ENCODE data around the gene RAP1B.

Gene RAP1B

GRCh38 chr12:68622250-68622649, 11.6 kb downstream of the RAP1B start:
- Histone ChIP-seq H3K9ac (ENCODE audit: insufficient read length) (no peak overlapping the region), H3K4me3 (no peak overlapping the region), H3K36me3 (ENCODE audit: insufficient read depth, low read length) (peaks cover 51% of the 10 kb centered on the region), H3K27ac (no peak overlapping the region), H3K9me3 (ENCODE audit: low read depth, low read length) (no peaks in the 10 kb centered on the region)
- no peak for DNase-seq (ENCODE audit: low read depth, low spot score)
- TF ChIP-seq POLR2AphosphoS5 (IDR thresholded peaks at IDR 0.05; ENCODE audit: borderline replicate concordance, low read depth, low read length) (no peak), FOXP2 (optimal IDR thresholded peaks at IDR 0.05; ENCODE audit: control extremely low read depth, extremely low read length, insufficient read depth) (no peak), EZH2 (IDR thresholded peaks at IDR 0.05) (no peak)

GRCh38 chr12:68623059-68623458, 12.4 kb downstream of the RAP1B start:
- peaks cover 59% of the 10 kb centered on the region for H3K36me3 ChIP-seq (ENCODE audit: insufficient read depth, low read length)
- TF ChIP-seq FOXP2 (optimal IDR thresholded peaks at IDR 0.05; ENCODE audit: control extremely low read depth, extremely low read length, insufficient read depth): no peak
- TF ChIP-seq EZH2 (IDR thresholded peaks at IDR 0.05): no peak
- TF ChIP-seq POLR2AphosphoS5 (IDR thresholded peaks at IDR 0.05; ENCODE audit: borderline replicate concordance, low read depth, low read length): no peak
- H3K4me3 ChIP-seq: no peak overlapping the region
- H3K27ac ChIP-seq: no peak overlapping the region
- H3K9me3 ChIP-seq (ENCODE audit: low read depth, low read length): no peaks in the 10 kb centered on the region
- no peak for DNase-seq (ENCODE audit: low read depth, low spot score)
- H3K9ac ChIP-seq (ENCODE audit: insufficient read length): no peak overlapping the region

DNA sequence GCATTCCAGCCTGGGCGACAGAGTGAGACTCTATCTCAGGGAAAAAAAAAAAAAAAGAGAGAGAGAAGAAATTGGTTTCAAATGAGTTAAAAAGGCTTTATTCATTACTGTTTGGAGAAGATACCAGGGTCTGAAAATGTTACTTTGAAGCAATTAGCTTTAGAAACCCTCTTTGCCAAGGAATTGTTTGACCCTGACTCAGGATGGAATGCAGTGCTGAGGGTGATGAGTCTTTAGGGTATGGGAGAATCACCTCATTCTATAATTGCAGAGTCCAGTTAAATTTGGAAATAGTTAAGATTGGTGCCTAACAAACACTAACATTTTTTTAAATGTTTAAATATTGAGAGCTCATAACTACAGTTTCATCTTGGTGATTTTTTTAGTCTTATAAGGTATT, 13.3 kb downstream of the RAP1B start:
- Histone ChIP-seq H3K27ac (no peak overlapping the region), H3K36me3 (ENCODE audit: insufficient read depth, low read length) (peaks cover 57% of the 10 kb centered on the region), H3K4me3 (no peak overlapping the region), H3K9ac (ENCODE audit: insufficient read length) (no peak overlapping the region), H3K9me3 (ENCODE audit: low read depth, low read length) (no peaks in the 10 kb centered on the region)
- no peak for DNase-seq (ENCODE audit: low read depth, low spot score)
- TF ChIP-seq FOXP2 (optimal IDR thresholded peaks at IDR 0.05; ENCODE audit: control extremely low read depth, extremely low read length, insufficient read depth) (no peak), EZH2 (IDR thresholded peaks at IDR 0.05) (no peak), POLR2AphosphoS5 (IDR thresholded peaks at IDR 0.05; ENCODE audit: borderline replicate concordance, low read depth, low read length) (no peak)

DNA sequence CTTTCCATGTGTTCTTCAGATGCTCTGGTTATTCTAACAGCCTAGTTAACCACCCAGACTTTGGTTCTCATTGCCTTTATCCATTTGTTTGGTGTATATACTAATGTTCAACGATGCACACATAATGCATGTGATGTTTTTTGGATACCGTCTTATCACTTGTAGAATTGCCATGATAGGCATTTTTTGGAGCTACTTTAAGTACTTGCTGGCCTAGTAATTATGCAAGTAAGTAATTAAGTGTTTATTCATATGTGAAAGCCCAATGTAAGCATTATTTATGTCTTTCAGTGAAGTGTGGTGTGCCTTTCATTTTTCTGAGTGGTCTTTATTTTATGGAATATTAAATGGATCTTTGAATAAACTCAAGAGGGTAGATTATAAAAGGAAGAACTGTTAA, 14.2 kb downstream of the RAP1B start:
- no peak for TF ChIP-seq POLR2AphosphoS5 (IDR thresholded peaks at IDR 0.05; ENCODE audit: borderline replicate concordance, low read depth, low read length)
- no peak for TF ChIP-seq FOXP2 (optimal IDR thresholded peaks at IDR 0.05; ENCODE audit: control extremely low read depth, extremely low read length, insufficient read depth)
- TF ChIP-seq EZH2 (IDR thresholded peaks at IDR 0.05): no peak
- H3K4me3 ChIP-seq: no peak overlapping the region
- no peak overlapping the region for H3K9ac ChIP-seq (ENCODE audit: insufficient read length)
- H3K36me3 ChIP-seq (ENCODE audit: insufficient read depth, low read length): peaks cover 57% of the 10 kb centered on the region
- H3K27ac ChIP-seq: no peak overlapping the region
- no peaks in the 10 kb centered on the region for H3K9me3 ChIP-seq (ENCODE audit: low read depth, low read length)
- no peak for DNase-seq (ENCODE audit: low read depth, low spot score)

- no peak overlapping the region for H3K9ac ChIP-seq (ENCODE audit: insufficient read length)
- no peak for TF ChIP-seq FOXP2 (optimal IDR thresholded peaks at IDR 0.05; ENCODE audit: control extremely low read depth, extremely low read length, insufficient read depth)
- no peak for TF ChIP-seq POLR2AphosphoS5 (IDR thresholded peaks at IDR 0.05; ENCODE audit: borderline replicate concordance, low read depth, low read length)
- no peak for TF ChIP-seq EZH2 (IDR thresholded peaks at IDR 0.05)
- DNase-seq (ENCODE audit: low read depth, low spot score): no peak
- no peaks in the 10 kb centered on the region for H3K9me3 ChIP-seq (ENCODE audit: low read depth, low read length)
- no peak overlapping the region for H3K4me3 ChIP-seq
- peaks cover 49% of the 10 kb centered on the region for H3K36me3 ChIP-seq (ENCODE audit: insufficient read depth, low read length)
- H3K27ac ChIP-seq: no peak overlapping the region
These were observed 17.1 kb downstream of the RAP1B start for GRCh38 chr12:68627673-68628319.

GRCh38 chr12:68628698-68629097, 18.0 kb downstream of the RAP1B start:
- Histone ChIP-seq H3K9me3 (ENCODE audit: low read depth, low read length) (no peaks in the 10 kb centered on the region), H3K9ac (ENCODE audit: insufficient read length) (no peak overlapping the region), H3K36me3 (ENCODE audit: insufficient read depth, low read length) (peaks cover 43% of the 10 kb centered on the region), H3K27ac (no peak overlapping the region), H3K4me3 (no peak overlapping the region)
- TF ChIP-seq FOXP2 (optimal IDR thresholded peaks at IDR 0.05; ENCODE audit: control extremely low read depth, extremely low read length, insufficient read depth) (no peak), EZH2 (IDR thresholded peaks at IDR 0.05) (no peak), POLR2AphosphoS5 (IDR thresholded peaks at IDR 0.05; ENCODE audit: borderline replicate concordance, low read depth, low read length) (no peak)
- DNase-seq (ENCODE audit: low read depth, low spot score): no peak

DNA sequence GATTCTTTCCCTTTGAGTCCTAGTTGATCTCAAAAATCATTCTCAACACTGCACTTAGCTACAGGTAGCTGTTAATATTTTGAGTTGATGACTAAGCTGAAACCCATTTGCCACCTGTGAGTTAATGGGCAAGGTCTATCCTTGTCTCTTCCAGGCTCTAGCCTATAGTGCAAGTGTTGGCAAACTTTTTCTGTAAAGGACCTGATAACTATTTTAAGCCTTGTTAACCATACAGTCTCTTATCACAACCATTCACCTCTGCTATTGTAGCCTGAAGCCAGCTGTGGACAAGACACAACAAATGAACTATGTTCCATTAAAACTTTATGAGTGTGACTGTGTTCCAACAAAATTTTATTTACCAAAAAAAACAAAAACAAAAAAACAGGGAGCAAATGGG, 19.4 kb downstream of the RAP1B start:
- Histone ChIP-seq H3K27ac (no peak overlapping the region), H3K9me3 (ENCODE audit: low read depth, low read length) (no peaks in the 10 kb centered on the region), H3K4me3 (no peak overlapping the region), H3K36me3 (ENCODE audit: insufficient read depth, low read length) (peaks cover 36% of the 10 kb centered on the region), H3K9ac (ENCODE audit: insufficient read length) (no peak overlapping the region)
- no peak for TF ChIP-seq POLR2AphosphoS5 (IDR thresholded peaks at IDR 0.05; ENCODE audit: borderline replicate concordance, low read depth, low read length)
- no peak for DNase-seq (ENCODE audit: low read depth, low spot score)

DNA sequence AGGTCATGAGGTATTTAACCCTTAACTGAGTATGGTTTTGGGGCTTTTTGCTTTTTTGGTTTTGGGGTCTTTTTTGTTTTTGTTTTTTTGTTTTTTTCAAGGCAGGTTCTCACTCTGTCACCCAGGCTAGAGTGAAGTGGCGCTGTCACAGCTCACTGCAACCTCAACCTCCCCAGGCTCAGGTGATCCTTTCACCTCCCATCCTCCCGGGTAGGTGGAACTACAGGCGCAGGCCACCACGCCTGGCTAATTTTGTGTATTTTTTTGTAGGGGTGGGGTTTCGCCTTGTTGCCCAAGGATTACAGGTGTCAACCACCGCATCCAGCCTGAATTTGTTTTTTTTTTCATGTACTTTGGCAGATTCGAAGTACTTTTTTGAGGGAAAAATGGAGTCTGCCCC, 19.9 kb downstream of the RAP1B start:
- H3K9me3 ChIP-seq (ENCODE audit: low read depth, low read length): no peaks in the 10 kb centered on the region
- H3K36me3 ChIP-seq (ENCODE audit: insufficient read depth, low read length): peaks cover 30% of the 10 kb centered on the region
- no peak for TF ChIP-seq POLR2AphosphoS5 (IDR thresholded peaks at IDR 0.05; ENCODE audit: borderline replicate concordance, low read depth, low read length)
- TF ChIP-seq FOXP2 (optimal IDR thresholded peaks at IDR 0.05; ENCODE audit: control extremely low read depth, extremely low read length, insufficient read depth): no peak
- TF ChIP-seq EZH2 (IDR thresholded peaks at IDR 0.05): no peak
- no peak overlapping the region for H3K27ac ChIP-seq
- H3K9ac ChIP-seq (ENCODE audit: insufficient read length): no peak overlapping the region
- DNase-seq (ENCODE audit: low read depth, low spot score): no peak
- no peak overlapping the region for H3K4me3 ChIP-seq

GRCh38 chr12:68631227-68631626, 20.5 kb downstream of the RAP1B start:
- no peak overlapping the region for H3K9ac ChIP-seq (ENCODE audit: insufficient read length)

More at GRCh38 chr12:68631227-68631626, 20.5 kb downstream of the RAP1B start:
- H3K27ac ChIP-seq: 0 out of 2 replicates have a peak overlapping the region, but pooled peaks have one; percentile 32
- no peaks in the 10 kb centered on the region for H3K9me3 ChIP-seq (ENCODE audit: low read depth, low read length)
- no peak for DNase-seq (ENCODE audit: low read depth, low spot score)
- no peak for TF ChIP-seq EZH2 (IDR thresholded peaks at IDR 0.05)
- no peak overlapping the region for H3K4me3 ChIP-seq
- peaks cover 24% of the 10 kb centered on the region for H3K36me3 ChIP-seq (ENCODE audit: insufficient read depth, low read length)

Data from SK-N-MC (cell line).